RCC 7860 (cell line): ENCODE measurements around the gene FOXK1.
A peak's percentile ranks its signal among the peaks of the same experiment; 100 is the strongest.

ENCODE experiments used
- DNase-seq: peaks from one replicate; pipeline ENCODE4 v3.0.0-alpha.2; 2015; ENCODE audit warnings: low spot score
- FAIRE-seq: peaks from 2 replicates; lab custom pipeline; 2012; peaks lifted over from hg19 to GRCh38; lab: Jason Lieb, UNC

Gene FOXK1

DNA sequence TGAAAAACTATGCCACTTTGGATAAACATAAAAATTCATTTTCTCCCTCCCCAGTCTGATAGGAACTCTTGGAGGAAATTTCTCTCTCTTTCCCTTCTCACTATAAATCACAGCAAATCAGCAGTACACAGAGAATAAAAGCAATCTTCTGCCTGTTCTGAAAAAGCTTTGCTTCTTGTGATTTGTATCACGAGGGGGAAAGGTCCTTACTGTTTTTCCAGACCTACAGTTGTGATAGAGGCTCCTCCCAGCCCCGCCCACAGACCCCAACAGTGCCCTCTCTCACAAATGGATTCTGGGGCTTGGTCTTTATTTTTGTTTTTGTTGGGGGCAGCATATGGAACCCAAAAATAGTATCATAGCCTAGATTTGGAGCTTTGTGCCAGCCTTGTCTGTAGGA is 12.2 kb downstream of the FOXK1 start:
- DNase-seq (no peak), FAIRE-seq (no peak)

GRCh38 chr7:4698707-4699275 is 16.7 kb downstream of the FOXK1 start:
- no peak for DNase-seq
- FAIRE-seq: no peak

DNA sequence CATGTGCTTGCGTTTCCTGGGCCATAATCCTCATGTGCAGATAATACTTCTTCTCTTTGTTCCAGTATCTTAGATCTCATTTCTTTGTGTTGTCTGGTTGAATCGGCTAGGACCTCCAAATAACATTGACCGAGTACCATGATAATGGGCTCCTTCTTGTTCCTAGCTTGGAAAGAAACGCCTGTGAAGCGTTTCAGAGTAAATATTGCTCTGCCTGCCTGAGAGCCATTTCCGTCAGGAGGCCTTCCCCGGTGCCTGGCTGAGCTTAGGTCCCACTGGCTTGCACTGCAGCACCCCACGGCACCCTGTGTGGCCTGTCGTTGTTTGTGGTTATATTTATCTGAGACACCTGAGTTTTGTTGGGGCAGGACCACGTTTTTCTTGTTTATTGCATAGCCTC is 17.7 kb downstream of the FOXK1 start:
- FAIRE-seq (no peak), DNase-seq (no peak)

GRCh38 chr7:4700577-4701235 is 18.6 kb downstream of the FOXK1 start:
- no peak for FAIRE-seq
- DNase-seq: no peak

GRCh38 chr7:4702961-4703512 is 20.9 kb downstream of the FOXK1 start:
- DNase-seq: no peak
- no peak for FAIRE-seq

DNA sequence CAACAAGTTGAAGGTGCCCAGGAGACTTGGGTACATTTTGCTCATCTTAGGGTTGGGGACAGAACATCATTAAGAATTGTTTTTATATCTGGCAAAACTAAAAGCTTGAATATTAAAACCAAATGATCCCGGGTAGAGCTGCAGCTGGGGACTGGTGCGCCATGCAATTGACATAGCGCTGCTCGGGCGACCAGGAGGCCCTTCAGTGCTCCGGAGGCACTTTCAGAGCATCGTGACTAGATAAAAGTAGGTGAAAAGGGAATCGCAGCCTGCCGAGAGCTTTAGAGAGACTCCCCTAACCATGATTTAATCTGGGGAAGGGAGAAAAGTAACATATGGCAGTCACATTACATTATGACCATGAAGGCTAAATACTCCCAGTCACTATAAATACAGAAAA is 21.4 kb downstream of the FOXK1 start:
- DNase-seq: no peak
- no peak for FAIRE-seq

DNA sequence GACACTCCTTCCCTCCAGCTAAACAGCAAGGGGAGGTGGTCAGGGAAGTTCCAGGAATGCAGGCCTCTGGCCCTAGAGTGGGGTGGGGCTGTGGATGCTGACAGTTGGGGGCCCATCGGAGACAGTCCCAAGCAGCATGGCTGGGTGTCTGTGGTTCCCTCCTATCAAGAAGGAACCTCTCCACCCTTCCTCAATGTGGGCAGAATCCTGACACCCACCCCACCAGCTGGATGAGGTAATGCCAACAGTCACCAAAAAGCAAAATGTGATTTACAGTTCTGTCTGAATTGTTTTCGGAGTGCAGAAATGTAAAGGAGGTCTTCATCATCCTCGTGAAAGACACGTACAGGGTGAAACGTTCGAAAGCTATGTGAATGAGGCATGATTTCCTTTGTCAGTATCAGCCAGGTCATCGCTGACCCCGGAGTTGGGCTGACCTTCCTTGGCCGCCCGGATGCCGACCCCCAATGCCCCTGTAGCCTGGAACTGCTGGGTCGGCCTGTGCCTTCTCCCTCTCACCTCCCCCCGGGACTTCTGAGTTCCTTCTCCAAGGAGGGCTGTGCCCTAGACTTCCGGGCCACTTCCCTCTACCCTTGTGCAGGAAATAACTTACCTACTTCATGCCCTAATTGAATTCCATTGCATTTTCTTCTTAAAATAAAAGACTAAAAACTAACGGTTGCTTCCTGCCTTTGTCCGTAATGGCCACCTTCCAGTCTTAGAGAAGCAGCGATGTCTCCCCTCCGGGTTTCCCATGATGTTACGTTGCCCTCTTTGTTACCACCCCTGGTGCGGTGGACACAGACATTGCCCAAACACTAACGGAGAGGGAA is 24.5 kb downstream of the FOXK1 start:
- FAIRE-seq (no peak), DNase-seq (peak; percentile 58)

DNA sequence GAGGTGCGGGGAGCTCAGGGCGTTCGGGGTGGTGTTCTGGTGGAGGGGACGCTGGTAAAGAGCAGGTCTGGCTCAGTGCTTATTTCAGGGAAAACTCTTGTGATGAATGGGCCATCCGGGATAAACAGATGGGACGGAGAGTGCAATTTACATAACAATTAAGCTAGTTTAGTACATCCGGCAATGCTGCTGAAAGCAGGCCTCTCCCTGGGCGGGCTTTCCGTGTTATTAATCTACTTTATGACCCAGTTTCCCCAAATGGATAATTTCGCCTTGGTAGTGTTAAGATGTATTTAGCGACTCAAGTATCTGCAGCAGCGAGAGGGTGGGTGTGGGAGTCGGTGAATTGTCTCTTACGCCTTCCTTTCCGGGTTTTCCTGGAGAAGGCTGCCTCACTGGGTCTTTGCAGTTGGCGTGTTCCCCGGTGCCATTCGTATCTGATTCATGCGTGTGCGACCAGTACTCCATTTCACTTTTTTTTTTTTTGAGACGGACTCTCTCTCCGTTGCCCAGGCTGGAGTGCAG is 25.2 kb downstream of the FOXK1 start:
- no peak for FAIRE-seq
- no peak for DNase-seq

GRCh38 chr7:4707980-4708411 is 25.9 kb downstream of the FOXK1 start:
- FAIRE-seq (no peak), DNase-seq (no peak)

DNA sequence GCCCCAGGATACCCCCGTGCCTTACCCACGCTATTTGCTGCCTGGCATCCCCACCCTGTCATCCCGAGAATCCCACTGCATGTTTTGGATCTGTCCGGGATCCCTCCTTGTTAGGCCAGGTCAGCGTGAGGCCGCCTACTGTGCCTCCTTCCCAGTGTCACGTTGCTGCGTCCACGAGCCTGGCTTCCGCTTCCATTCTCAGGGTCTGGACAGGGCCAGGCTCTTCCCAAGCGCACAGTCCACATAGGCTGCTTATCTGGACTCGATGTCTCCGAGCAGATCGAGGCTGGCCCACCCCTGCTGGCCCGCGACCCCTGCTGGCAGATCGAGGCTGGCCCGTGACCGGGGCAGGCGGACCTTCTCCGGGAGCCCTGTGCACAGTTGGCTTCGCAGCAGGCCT is 27.1 kb downstream of the FOXK1 start:
- FAIRE-seq (no peak), DNase-seq (no peak)

- no peak for FAIRE-seq
- DNase-seq: no peak
These were observed 29.0 kb downstream of the FOXK1 start for GRCh38 chr7:4711093-4711492.

- FAIRE-seq: no peak
These were observed 29.5 kb downstream of the FOXK1 start for GRCh38 chr7:4711634-4712033.

DNA sequence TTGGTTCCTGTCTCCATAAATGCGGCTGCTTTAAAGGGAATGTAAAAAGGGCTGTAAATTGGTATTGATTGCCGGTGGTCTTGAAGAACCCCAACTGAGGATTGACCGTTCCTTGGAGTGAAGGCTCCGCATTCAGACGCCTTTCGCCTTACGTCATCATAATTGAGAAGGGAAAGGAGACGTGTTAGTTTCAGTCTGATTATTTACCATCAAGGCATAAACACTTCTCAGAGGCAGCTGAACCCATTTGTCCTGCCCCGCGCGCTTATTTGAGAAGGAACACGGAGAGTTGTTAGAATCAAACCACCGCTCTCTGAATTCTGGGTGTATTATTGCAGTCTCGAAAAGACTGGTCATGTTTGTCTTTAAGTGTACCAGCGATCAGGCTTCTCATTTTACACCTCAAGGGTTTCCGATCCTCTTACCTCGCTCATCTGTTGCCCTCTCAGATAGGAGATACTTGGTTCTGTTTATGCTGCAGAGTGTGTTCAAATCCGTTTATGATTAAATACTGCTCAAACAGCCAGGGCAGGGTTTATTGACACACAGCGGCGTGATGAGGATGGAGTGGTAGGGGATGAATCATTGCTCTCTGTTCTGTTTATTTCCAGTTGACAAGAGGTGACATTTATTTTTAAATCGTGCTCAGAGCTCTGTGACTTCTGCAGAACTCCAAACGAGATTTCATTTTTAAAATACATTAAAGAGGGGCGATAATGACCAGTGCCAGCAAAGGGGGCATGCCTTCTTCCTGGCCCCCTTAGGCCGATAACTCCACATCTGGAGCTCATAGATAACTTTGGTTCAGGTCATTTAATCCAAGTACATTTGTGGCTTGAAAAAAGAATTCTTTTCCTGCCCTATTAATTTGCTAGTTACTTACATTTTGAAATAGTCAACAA is 30.4 kb downstream of the FOXK1 start:
- DNase-seq: peak; percentile 16
- FAIRE-seq: no peak

More at GRCh38 chr7:4711634-4712033, 29.5 kb downstream of the FOXK1 start:
- no peak for DNase-seq

GRCh38 chr7:4713183-4713784 is 31.2 kb downstream of the FOXK1 start:
- DNase-seq: no peak
- no peak for FAIRE-seq

DNA sequence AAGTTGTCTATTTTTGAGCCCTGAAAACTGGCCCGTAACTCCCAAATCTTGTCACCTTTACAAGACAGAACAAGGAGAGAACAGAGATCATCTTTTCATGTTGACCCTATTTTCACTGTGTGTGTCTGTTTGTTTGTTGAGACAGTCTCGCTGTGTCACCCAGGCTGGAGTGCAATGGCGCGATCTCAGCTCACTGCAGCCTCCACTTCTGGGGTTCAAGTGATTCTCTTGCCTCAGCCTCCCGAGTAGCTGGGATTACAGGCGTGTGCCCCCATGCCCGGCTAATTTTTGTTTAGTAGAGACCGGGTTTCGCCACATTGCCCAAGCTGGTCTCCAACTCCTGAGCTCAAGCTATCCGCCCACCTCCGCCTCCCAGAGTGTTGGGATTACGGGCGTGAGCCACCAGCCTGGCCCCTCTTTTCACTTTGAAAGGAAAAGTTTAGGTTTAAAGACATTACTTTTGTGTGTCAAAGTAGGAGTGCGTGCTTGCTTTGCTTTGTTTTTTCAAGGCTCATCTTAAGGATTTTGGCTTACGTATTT is 32.1 kb downstream of the FOXK1 start:
- no peak for FAIRE-seq
- no peak for DNase-seq

DNA sequence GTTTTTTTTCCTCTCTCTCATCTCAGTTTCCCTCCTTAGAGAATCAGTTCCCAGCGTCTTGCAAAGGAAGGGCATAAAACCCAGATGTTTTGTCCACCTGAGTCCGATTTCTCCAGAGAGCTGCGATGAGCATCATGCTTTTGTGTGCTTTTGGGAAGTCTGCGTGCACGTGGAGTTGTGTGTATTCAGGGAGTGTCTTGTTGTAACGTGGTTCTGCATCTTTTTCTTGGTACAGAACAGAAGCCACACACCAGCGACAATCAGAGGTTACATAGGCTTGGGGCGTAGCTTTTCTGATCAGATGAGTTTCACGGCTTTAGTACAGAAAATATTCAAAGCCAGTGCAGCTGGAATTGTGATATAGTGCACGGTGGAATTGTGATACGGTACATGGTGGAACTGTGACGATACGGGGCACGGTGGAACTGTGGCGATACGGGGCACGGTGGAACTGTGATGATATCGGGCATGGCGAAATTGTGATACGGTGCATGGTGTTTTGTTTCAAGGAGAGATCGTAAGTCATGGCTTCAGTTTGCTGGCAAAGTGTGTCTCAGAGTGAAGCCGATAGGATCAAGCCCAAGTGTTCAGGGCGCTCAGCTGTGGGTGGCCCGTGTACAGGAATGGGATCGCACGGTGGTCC is 32.8 kb downstream of the FOXK1 start:
- FAIRE-seq (no peak), DNase-seq (no peak)

DNA sequence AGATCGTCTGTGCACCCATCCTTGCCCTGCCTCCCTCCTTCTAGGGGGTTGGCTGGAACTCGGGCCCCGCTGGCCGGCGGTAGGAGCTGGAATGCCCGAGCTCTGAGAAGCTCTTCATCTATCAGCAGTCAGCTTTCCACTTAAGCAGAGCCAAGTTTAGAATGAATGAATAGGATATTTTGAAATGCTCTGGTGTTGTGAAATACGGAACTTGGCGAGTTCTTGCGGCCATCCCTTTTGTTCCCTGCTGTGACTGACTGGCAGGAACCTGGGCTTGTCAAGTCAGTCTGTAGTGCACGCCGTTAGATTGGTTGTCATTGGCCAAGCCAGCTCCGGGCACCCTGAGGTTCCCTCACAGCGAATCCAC is 33.3 kb downstream of the FOXK1 start:
- no peak for FAIRE-seq
- DNase-seq: no peak

- FAIRE-seq: no peak
These were observed 35.1 kb downstream of the FOXK1 start for GRCh38 chr7:4716946-4717795.

More at GRCh38 chr7:4716946-4717795, 35.1 kb downstream of the FOXK1 start:
- DNase-seq: no peak
